SH-SY5Y (cell line): ENCODE measurements around the gene DHX40.

Experiments
- GATA2 ChIP-seq: IDR thresholded peaks from 2 replicates; pipeline ENCODE4 v1.6.1; 2011; ENCODE audit warnings: mild to moderate bottlenecking, low read depth, low read length
- GATA3 ChIP-seq: IDR thresholded peaks from 2 replicates; pipeline ENCODE4 v1.6.1; 2011; ENCODE audit warnings: low read depth, mild to moderate bottlenecking, low read length, moderate library complexity

Gene DHX40

DNA sequence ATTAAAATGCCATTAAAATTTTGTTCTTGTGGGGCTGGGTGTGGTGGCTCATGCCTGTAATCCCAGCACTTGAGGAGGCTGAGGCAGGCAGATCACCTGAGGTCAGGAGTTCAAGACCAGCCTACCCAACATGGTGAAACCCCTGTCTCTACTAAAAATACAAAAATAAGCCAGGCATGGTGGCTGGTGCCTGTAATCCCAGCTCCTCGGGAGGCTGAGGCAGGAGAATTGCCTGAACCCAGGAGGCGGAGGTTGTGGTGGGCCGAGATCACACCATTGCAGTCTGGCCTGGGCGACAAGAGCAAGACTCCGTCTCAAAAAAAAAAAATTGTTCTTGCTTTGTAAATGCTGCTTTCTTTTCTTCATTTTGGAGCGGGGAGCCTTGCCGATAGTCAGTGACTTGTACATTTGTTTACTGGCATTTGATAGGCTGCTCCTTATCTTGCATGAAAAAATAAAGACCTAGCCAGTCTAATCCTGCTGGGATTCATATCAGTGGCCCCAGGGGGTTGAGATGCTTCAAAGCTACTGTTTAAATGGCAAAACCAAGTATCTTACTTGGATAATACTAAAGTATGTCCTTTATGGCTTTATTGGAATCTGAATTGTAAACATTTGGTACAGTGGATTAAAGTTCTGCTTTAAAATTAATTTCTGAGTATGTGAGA is 51.0 kb downstream of the DHX40 start:
- TF ChIP-seq GATA3, result no peak
- TF ChIP-seq GATA2, result no peak

DNA sequence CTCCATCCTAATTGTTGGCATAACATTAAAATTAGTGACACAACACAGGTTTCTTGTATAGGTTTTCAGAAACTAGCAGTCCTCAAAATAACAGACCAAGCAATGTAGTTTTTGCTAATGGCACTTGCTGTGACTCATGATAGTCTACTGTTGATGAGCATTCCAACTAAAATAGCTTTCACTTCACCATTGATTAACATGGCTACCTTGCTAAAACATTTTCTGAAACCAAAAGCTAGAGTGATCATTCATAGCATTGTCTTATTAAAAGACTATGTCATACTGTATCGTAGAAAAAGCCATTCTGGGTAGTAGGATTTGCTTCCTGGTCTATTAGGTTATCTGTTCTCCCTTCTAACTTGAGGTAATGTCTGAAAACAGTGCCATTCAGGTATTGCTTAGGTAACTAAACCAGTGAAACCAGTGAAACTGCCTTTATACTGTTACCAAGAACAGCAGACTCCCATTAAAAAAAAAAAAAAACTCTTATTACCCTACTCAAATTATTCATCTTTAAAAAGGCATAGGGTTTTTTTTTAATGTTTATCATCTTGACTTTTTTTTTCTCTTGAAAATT is 51.8 kb downstream of the DHX40 start:
- TF ChIP-seq GATA3 (no peak), GATA2 (no peak)

DNA sequence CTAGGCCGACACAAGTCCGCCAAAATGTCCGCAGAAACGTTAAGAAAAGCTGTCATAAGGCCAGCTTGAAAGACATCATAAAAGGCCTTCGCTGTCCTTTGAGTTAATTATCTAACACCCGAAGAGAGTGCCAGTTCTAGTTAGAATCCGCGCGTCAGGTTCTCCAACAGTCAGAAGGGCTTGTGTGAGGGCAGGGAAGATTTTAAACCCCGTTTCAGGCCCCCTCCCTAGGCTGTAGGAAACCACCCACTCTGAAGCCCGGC is 53.6 kb downstream of the DHX40 start:
- no peak for TF ChIP-seq GATA3
- TF ChIP-seq GATA2, result no peak

DNA sequence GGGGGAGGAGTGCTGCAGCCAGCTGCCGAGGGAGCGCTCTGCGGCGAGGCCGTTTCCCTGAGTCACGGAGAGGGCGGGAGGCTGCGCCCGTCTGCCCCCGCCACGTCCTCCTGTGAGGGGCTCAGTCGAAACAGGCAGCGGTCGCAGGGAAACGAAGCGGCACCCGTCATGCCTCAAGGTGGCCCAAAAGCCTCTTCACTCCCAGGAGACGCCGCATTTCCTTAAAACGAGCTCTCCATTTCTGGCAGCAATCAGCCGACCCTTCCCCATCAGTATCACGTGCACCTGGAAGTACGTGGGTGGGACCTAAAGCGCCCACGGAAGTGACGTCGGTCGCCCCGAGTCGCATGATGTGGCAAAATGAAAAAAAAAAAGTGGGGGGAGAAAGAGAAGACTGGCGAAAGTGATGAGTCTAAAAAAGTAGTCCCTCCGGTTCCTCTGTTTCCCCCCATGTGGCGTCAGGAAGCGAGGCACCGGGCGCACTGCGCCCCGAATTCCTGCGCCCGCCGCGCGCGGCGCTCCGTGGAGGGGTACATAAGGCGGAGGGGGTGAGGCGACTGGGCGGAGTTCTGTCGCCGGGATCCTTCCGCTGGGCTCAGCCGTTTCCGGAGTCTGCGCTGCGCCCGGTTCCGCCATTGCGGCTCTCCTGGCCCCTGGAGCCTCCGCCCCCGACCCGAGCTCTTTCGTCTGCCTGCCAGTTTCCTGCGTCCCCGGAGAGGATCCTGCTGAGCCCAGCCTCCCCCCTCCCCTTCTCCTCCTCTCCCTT is 54.1 kb downstream of the DHX40 start, which contains the start of gene CLTC:
Gene CLTC (plus strand): TSS at position 598 of the 766 bp plus-strand sequence. CDS start 237 bp downstream, outside the sequence.
- TF ChIP-seq GATA3 (no peak), GATA2 (no peak)

- TF ChIP-seq GATA3, result no peak
Measured at GRCh38 chr17:59620064-59620359, 54.6 kb downstream of the DHX40 start.

DNA sequence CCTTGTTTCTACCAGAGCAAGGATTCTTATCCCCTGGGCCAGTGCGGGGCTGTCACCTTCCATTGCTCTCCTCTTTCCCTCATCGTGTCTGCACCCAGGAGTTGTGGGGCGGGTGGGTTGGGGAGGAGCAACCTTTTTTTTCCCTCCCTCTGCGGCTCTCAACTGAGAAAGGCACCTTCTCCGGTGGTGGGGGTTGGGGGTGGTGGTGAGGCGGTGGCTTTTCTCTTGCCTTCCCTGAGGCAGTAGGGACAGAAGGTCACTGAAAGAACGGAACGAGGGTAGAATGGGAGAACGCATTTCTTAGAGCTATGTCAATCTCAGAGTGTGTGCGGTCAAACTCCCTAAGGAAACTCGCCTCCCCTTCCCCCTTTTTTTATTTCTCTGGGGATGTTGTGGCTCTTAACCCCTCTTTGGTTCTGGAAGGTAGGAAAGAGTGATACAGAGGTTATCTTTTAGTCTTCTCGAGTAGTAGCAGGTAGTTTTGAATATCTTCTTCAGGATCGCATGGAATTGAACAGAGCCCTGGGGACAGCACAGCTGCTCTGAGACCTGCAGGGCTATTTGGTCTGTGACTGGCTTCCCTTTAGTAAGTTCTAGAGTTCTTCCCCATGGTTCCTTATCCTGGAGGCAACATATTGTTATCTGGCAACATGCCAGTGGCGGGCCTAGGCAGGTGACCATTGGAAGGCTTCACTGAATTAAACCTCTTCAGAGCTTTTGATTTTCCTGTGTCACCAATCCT is 55.3 kb downstream of the DHX40 start:
- no peak for TF ChIP-seq GATA3
- peak; percentile 45 for TF ChIP-seq GATA2

DNA sequence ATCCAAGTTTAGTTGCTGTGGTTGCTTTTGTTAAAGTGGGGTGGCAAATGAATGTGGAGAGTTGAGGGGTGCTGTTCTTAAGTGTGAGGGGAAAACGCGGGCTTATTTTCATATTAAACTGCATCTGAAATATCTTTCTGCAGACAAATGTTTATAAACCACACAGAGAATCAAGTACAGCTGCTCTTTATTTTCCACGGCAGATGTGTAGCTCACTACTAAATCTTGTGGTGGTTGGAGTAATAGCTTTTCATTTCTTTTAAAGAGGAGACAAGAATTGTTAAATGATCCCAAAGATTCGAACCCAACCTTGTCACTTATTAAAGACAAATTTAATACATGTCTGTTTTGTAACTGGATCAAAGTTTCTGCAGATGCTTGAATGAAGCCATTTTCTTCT is 56.4 kb downstream of the DHX40 start:
- TF ChIP-seq GATA3 (no peak), GATA2 (no peak)

GRCh38 chr17:59623151-59623550 is 57.7 kb downstream of the DHX40 start:
- TF ChIP-seq GATA3 (no peak), GATA2 (no peak)

- no peak for TF ChIP-seq GATA2
- no peak for TF ChIP-seq GATA3
Measured at GRCh38 chr17:59626756-59627155, 61.3 kb downstream of the DHX40 start.

DNA sequence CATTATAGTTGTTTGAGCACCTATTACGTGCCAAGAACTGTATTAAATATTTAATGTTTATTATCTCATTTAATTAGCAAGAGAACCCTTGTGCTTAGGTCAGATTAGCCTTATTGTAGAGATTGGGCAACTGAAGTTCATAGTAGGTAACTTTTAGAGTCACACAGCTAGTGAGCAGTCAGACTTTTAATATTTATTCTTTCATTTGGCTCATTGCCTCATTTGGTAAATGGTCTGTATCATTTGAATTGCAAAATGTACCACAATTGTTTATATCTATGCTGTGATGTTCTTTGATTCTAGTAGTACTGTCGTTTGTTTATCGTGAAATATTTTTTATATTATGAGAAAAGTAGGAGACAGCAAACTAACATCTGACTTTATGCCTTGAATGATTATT is 61.9 kb downstream of the DHX40 start:
- no peak for TF ChIP-seq GATA3
- no peak for TF ChIP-seq GATA2

GRCh38 chr17:59627770-59628171 is 62.4 kb downstream of the DHX40 start:
- no peak for TF ChIP-seq GATA3
- no peak for TF ChIP-seq GATA2

- TF ChIP-seq GATA3, result no peak
- TF ChIP-seq GATA2, result no peak
Measured at GRCh38 chr17:59629174-59629573, 63.8 kb downstream of the DHX40 start.

- TF ChIP-seq GATA3 (no peak), GATA2 (no peak)
Measured at GRCh38 chr17:59631276-59631675, 65.9 kb downstream of the DHX40 start.

GRCh38 chr17:59632398-59632797 is 67.0 kb downstream of the DHX40 start:
- TF ChIP-seq GATA3 (no peak), GATA2 (no peak)
